ENCODE measurements around the gene TPCN1. TPM values are rescaled to one million over a fixed set of nuclear protein-coding genes. Genes with fewer than 3 reads are reported as not detected.
A peak's percentile ranks its signal among the peaks of the same experiment; 100 is the strongest.

The TPCN1 gene
- total RNA-seq, 1 donor from 2014 or later, result 55.6 TPM

DNA sequence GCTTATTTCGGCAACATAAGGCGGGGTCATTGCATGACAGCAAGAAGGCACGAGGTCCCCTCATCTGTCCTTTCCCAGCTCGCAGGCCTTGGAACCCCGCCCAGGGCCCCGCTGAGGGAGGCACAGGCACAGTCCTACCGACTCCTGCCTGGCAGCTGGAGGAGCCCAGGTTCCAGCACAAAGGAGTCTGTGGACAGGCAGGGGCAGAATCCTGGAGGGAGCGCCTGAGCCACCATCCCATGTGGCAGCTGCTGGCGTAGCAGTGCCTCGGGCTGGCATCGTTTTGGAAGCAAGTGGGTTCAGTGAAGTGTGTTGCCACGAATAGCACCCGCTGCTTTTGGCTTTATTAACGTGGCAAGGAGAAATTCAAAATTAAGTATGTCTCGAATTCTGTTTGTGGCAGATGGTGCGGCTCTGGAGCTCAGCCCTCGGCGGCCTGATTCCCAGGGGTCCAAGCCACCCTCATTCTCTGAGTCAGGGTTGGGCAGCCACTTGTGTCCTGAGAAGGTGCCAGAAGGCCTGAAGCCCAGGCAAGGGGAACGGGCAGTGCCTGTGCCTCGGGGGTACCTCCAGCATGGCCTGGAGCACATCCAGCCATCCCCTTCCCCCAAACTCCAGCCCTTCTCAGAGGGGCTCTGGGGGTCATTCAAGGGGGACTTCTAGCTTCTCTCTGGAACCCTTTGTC, 77.7 kb downstream of the TPCN1 start:
- no peaks in the 10 kb centered on the region for H3K27me3 Mint-ChIP-seq
- peaks cover 6% of the 10 kb centered on the region for H3K4me1 Mint-ChIP-seq (ENCODE audit: unreplicated experiment)
- peaks cover 15% of the 10 kb centered on the region for H3K36me3 Mint-ChIP-seq
- DNase-seq (ENCODE audit: extremely low spot score, unreplicated experiment), result no peak
- peak overlapping the region; percentile 99 for H3K27ac Mint-ChIP-seq
- TF ChIP-seq, protein P1, sequence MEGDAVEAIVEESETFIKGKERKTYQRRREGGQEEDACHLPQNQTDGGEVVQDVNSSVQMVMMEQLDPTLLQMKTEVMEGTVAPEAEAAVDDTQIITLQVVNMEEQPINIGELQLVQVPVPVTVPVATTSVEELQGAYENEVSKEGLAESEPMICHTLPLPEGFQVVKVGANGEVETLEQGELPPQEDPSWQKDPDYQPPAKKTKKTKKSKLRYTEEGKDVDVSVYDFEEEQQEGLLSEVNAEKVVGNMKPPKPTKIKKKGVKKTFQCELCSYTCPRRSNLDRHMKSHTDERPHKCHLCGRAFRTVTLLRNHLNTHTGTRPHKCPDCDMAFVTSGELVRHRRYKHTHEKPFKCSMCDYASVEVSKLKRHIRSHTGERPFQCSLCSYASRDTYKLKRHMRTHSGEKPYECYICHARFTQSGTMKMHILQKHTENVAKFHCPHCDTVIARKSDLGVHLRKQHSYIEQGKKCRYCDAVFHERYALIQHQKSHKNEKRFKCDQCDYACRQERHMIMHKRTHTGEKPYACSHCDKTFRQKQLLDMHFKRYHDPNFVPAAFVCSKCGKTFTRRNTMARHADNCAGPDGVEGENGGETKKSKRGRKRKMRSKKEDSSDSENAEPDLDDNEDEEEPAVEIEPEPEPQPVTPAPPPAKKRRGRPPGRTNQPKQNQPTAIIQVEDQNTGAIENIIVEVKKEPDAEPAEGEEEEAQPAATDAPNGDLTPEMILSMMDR (conservative IDR thresholded peaks at IDR 0.05), result no peak
- H3K4me3 Mint-ChIP-seq, result no peak overlapping the region
- no peaks in the 10 kb centered on the region for H3K9me3 Mint-ChIP-seq

DNA sequence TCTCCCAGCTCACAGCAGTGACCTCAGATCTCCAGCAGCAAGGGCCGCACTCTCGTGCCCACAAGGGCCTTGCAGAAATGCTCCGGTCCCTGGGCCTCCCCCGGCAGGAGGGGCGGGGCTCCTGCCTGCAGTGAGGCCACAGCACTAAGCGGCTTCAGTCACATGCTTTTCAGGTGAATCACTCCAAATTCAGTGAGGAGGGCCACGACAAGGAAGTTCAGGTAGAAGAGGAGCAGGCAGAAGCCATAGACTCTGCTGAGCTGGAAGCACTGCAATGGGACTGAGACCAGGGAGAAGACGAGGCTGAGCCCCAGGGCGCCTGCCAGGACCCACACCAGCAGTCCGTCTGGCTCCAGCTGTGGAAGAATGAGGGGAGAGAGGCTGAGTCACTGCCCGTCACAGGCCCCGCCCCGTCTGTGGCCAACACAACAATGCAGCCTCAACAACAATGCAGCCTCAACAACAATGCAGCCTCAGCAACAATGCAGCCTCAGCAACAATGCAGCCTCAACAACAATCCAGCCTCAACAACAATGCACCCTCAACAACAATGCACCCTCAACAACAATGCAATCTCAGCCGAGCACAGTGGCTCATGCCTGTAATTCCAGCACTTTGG, 78.5 kb downstream of the TPCN1 start:
- Mint-ChIP-seq H3K36me3 (peaks cover 15% of the 10 kb centered on the region), H3K9me3 (no peaks in the 10 kb centered on the region), H3K27me3 (no peaks in the 10 kb centered on the region), H3K27ac (peak overlapping the region; percentile 99), H3K4me3 (peak overlapping the region; percentile 61), H3K4me1 (ENCODE audit: unreplicated experiment) (peaks cover 6% of the 10 kb centered on the region)
- TF ChIP-seq, protein P1 (conservative IDR thresholded peaks at IDR 0.05), result no peak
- no peak for DNase-seq (ENCODE audit: extremely low spot score, unreplicated experiment)

DNA sequence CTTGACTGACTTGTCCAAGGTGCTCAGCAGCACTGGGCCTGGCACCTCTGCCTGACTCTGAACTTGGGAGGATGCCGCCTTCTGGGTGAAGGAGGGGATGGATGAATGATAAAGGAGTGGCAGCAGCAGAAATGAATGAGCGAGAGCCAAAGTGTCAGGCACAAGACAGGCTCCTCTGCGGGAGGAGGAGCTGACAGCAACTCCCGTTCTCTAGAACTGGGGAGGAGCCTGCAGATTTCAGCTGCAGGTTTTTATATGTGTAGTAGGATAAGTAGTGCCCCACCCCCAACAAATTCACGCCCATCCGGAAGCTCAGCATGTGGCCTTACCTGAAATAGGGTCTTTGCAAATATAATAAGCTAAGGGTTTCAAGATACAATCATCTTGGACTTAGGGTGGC, 80.5 kb downstream of the TPCN1 start:
- no peaks in the 10 kb centered on the region for H3K27me3 Mint-ChIP-seq
- H3K4me3 Mint-ChIP-seq, result no peak overlapping the region
- H3K36me3 Mint-ChIP-seq, result peaks cover 19% of the 10 kb centered on the region
- no peaks in the 10 kb centered on the region for H3K9me3 Mint-ChIP-seq
- TF ChIP-seq, protein P1 (conservative IDR thresholded peaks at IDR 0.05), result no peak
- H3K4me1 Mint-ChIP-seq (ENCODE audit: unreplicated experiment), result peaks cover 6% of the 10 kb centered on the region
- no peak for DNase-seq (ENCODE audit: extremely low spot score, unreplicated experiment)
- H3K27ac Mint-ChIP-seq, result no peak overlapping the region

DNA sequence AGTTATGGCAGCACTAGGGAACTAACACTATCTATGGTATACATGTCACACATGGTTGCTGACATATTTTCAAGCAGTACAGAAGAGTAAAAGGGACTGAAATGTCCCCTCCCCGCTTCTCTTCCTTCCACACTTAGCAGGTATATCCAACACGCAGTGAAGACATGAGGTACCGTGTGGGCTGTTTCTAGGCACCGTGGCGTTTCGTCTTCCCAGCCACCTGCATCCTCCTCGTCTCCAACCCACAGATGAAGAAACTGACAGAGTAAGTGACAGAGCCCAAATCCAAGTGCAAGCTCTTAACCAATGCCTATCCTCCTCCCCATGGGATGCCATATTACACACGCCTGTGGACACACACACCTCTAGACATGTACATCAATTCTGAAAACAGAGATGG, 81.2 kb downstream of the TPCN1 start:
- H3K27me3 Mint-ChIP-seq, result no peaks in the 10 kb centered on the region
- TF ChIP-seq, protein P1 (conservative IDR thresholded peaks at IDR 0.05), result no peak
- no peak overlapping the region for H3K4me3 Mint-ChIP-seq

DNA sequence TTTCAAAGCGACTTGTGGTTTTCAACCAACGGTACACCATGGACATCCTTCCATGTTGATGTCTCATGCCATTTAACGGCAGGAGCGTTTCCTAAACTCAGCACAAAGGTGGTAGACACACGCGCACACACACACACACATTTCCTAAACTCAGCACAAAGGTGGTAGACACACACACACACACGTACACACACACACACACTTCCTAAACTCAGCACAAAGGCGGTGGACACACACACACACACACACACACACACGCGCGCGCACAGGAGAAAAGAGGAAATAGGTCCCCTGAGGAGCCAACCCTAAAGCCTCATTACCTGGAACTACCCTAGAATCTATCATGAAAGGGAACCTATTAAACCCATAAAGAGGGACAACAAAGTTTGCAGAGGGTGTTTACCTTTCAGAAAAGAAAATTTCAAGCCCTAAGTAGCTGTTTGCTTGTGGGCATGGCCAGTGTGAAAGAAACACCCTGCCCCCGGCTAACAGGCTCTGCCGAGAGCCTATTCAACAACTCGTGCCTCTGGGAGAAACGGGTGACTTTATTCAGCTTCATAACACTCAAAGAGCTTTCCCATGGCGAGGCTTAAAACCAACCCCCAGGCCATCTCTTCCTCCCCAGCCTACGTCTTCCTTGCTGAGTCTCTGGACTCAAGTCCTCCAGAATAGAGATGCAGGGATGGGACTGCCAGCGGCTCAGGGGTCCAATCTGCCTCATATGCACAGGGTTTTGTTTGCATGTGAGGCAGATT, 81.8 kb downstream of the TPCN1 start:
- H3K27ac Mint-ChIP-seq, result peak overlapping the region; percentile 67
- TF ChIP-seq, protein P1 (conservative IDR thresholded peaks at IDR 0.05), result no peak
- H3K4me1 Mint-ChIP-seq (ENCODE audit: unreplicated experiment), result peaks cover 6% of the 10 kb centered on the region
- no peaks in the 10 kb centered on the region for H3K27me3 Mint-ChIP-seq
- no peak overlapping the region for H3K4me3 Mint-ChIP-seq
- H3K9me3 Mint-ChIP-seq, result no peaks in the 10 kb centered on the region
- peaks cover 19% of the 10 kb centered on the region for H3K36me3 Mint-ChIP-seq
- DNase-seq (ENCODE audit: extremely low spot score, unreplicated experiment), result no peak

More for the DNA sequence above, 81.2 kb downstream of the TPCN1 start:
- Mint-ChIP-seq H3K9me3 (no peaks in the 10 kb centered on the region), H3K36me3 (peaks cover 19% of the 10 kb centered on the region), H3K27ac (peak overlapping the region; percentile 67), H3K4me1 (ENCODE audit: unreplicated experiment) (peaks cover 6% of the 10 kb centered on the region)
- no peak for DNase-seq (ENCODE audit: extremely low spot score, unreplicated experiment)

Measured in type B pancreatic cell (in vitro differentiated cells).